Measurements from ENCODE around the gene COL11A2. TPM values are rescaled to one million over a fixed set of nuclear protein-coding genes. Genes with fewer than 3 reads are reported as not detected.
A peak's percentile ranks its signal among the peaks of the same experiment; 100 is the strongest.

COL11A2 gene
- total RNA-seq, 2 experiments from 2014 or later, result 2.8 to 3.0 TPM

- Histone ChIP-seq H3K36me3 (ENCODE audit: insufficient read depth, low read length) (no peaks in the 10 kb centered on the region), H3K27ac (ENCODE audit: low read depth in 1 of 2, low read length in 2 of 2) (no peak overlapping the region), H3K9me3 (ENCODE audit: control insufficient read depth in 1 of 2, insufficient read depth in 1 of 2, low read length in 2 of 2) (no peaks in the 10 kb centered on the region), H3K4me1 (ENCODE audit: insufficient read depth, low read length) (no peaks in the 10 kb centered on the region), H3K4me3 (ENCODE audit: low read length) (no peak overlapping the region), H3K27me3 (ENCODE audit: control insufficient read depth in 1 of 2, insufficient read depth in 2 of 2, low read length in 2 of 2) (peaks cover 0 to 3% of the 10 kb centered on the region in 2 experiments)
- ATAC-seq (ENCODE audit: poor library complexity), result no peak
- H3K9me3 Mint-ChIP-seq, result no peaks in the 10 kb centered on the region
- H3K27me3 Mint-ChIP-seq, result peaks cover 11% of the 10 kb centered on the region
- CTCF ChIA-PET, result no interaction called here
- H3K36me3 Mint-ChIP-seq (ENCODE audit: low read depth), result no peaks in the 10 kb centered on the region
- no peak overlapping the region for H3K4me3 Mint-ChIP-seq
- POLR2A ChIA-PET, result no interaction called here
- intact Hi-C loops (cut with DNase I, micrococcal nuclease), result no loop called here
- H3K27ac Mint-ChIP-seq, result no peak overlapping the region
- DNase-seq, result no peak
- TF ChIP-seq CTCF (IDR thresholded peaks at IDR 0.05), result no peak
- no peaks in the 10 kb centered on the region for H3K4me1 Mint-ChIP-seq (ENCODE audit: low read depth)
Measured at GRCh38 chr6:33173535-33174180, 18.6 kb downstream of the COL11A2 start.

- intact Hi-C loops (cut with DNase I, micrococcal nuclease), result no loop called here
- Histone ChIP-seq H3K27ac (ENCODE audit: low read depth in 1 of 2, low read length in 2 of 2) (no peak overlapping the region), H3K36me3 (ENCODE audit: insufficient read depth, low read length) (no peaks in the 10 kb centered on the region), H3K4me1 (ENCODE audit: insufficient read depth, low read length) (no peaks in the 10 kb centered on the region), H3K4me3 (ENCODE audit: low read length) (no peak overlapping the region), H3K27me3 (ENCODE audit: control insufficient read depth in 1 of 2, insufficient read depth in 2 of 2, low read length in 2 of 2) (peaks cover 0 to 3% of the 10 kb centered on the region in 2 experiments), H3K9me3 (ENCODE audit: control insufficient read depth in 1 of 2, insufficient read depth in 1 of 2, low read length in 2 of 2) (no peaks in the 10 kb centered on the region)
- H3K36me3 Mint-ChIP-seq (ENCODE audit: low read depth), result no peaks in the 10 kb centered on the region
- H3K9me3 Mint-ChIP-seq, result no peaks in the 10 kb centered on the region
- H3K4me1 Mint-ChIP-seq (ENCODE audit: low read depth), result no peaks in the 10 kb centered on the region
- no peak overlapping the region for H3K4me3 Mint-ChIP-seq
- TF ChIP-seq CTCF (IDR thresholded peaks at IDR 0.05), result peak; percentile 20
- H3K27ac Mint-ChIP-seq, result no peak overlapping the region
- peak in 2 of 14 experiments; percentile 13 to 38 for DNase-seq
- no peak for ATAC-seq (ENCODE audit: poor library complexity)
- peaks cover 11% of the 10 kb centered on the region for H3K27me3 Mint-ChIP-seq
- ChIA-PET CTCF (no interaction called here), POLR2A (interaction anchor here (1.1 kb wide), 1 partner anchor 201 kb away, joined by 3 read pairs; no protein-coding TSS in a partner anchor)
Measured at GRCh38 chr6:33172688-33173534, 19.4 kb downstream of the COL11A2 start.

GRCh38 chr6:33171880-33172687 is 20.2 kb downstream of the COL11A2 start:
- DNase-seq (no peak), ATAC-seq (ENCODE audit: poor library complexity) (no peak)
- Histone ChIP-seq H3K9me3 (ENCODE audit: control insufficient read depth in 1 of 2, insufficient read depth in 1 of 2, low read length in 2 of 2) (no peaks in the 10 kb centered on the region), H3K4me3 (ENCODE audit: low read length) (no peak overlapping the region), H3K4me1 (ENCODE audit: insufficient read depth, low read length) (no peaks in the 10 kb centered on the region), H3K27ac (ENCODE audit: low read depth in 1 of 2, low read length in 2 of 2) (no peak overlapping the region), H3K36me3 (ENCODE audit: insufficient read depth, low read length) (no peaks in the 10 kb centered on the region), H3K27me3 (ENCODE audit: control insufficient read depth in 1 of 2, insufficient read depth in 2 of 2, low read length in 2 of 2) (peaks cover 0 to 3% of the 10 kb centered on the region in 2 experiments)
- Mint-ChIP-seq H3K36me3 (ENCODE audit: low read depth) (no peaks in the 10 kb centered on the region), H3K4me1 (ENCODE audit: low read depth) (no peaks in the 10 kb centered on the region), H3K9me3 (no peaks in the 10 kb centered on the region), H3K27me3 (peaks cover 11% of the 10 kb centered on the region), H3K4me3 (no peak overlapping the region), H3K27ac (no peak overlapping the region)
- intact Hi-C loops (cut with DNase I, micrococcal nuclease), result no loop called here
- TF ChIP-seq CTCF (IDR thresholded peaks at IDR 0.05), result no peak
- ChIA-PET POLR2A (interaction anchor here (1.1 kb wide), 1 partner anchor 201 kb away, joined by 3 read pairs; no protein-coding TSS in a partner anchor), CTCF (no interaction called here)

Measured in CD4-positive, alpha-beta T cell (primary cell).